Erythroblast (primary cell): ENCODE results near the gene SLC5A3.

Source experiments
- GATA1 ChIP-seq: IDR thresholded peaks from 2 replicates; pipeline ENCODE4 v1.6.1; 2011; ENCODE audit warnings: low read depth, mild to moderate bottlenecking, control low read depth, low read length, moderate library complexity
- POLR2A ChIP-seq: IDR thresholded peaks from 2 replicates; pipeline ENCODE4 v1.6.1; 2011; ENCODE audit warnings: mild to moderate bottlenecking, low read length

DNA sequence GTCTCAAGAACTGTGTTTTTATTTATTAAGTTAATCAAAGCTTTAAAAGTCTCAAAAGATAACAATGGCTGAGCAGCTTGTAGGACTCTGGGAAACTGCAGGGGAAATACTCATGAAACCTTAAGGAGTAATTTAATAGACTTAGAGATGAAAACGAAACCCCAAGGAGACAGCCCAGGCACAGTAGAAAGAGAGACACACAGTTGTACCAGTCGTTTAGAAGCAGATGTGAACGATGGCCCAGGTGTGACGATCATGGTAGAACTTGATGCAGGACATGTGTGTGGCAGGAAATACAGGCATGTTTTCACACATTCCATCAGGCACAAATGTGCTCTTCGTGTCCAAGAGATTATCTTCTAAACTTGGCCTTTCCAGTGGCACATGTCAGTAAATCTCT, 21.2 kb upstream of the SLC5A3 start:
- TF ChIP-seq POLR2A (no peak), GATA1 (no peak)
